IPS-18c (cell line): ENCODE results near the gene CLEC12A.

ENCODE experiments used
- H3K4me3 ChIP-seq: 2 replicates; pipeline ENCODE4 v1.7.0; 2013; ENCODE audit warnings: low read depth, mild to moderate bottlenecking, low read length, moderate library complexity; ENCODE audit not compliant: insufficient read depth
- H3K9me3 ChIP-seq: one replicate; pipeline ENCODE4 v1.6.1; 2013; ENCODE audit warnings: mild to moderate bottlenecking, low read length, moderate library complexity; ENCODE audit not compliant: control insufficient read depth, insufficient read depth

The CLEC12A gene

GRCh38 chr12:9971181-9971580 is at the start of gene CLEC12A:
Gene CLEC12A, plus strand, starts transcription at chr12:9971409. Its CDS starts 188 bp downstream, at chr12:9971597.
- Histone ChIP-seq H3K9me3 (no peaks in the 10 kb centered on the region), H3K4me3 (no peak within 1 kb of the TSS)

GRCh38 chr12:9922429-9922828 is 48.8 kb upstream of the CLEC12A start:
- H3K4me3 ChIP-seq, result no peak overlapping the region

GRCh38 chr12:9925705-9926393 is 45.4 kb upstream of the CLEC12A start:
- Histone ChIP-seq H3K9me3 (no peaks in the 10 kb centered on the region), H3K4me3 (no peak overlapping the region)

More at GRCh38 chr12:9922429-9922828, 48.8 kb upstream of the CLEC12A start:
- H3K9me3 ChIP-seq, result no peaks in the 10 kb centered on the region

GRCh38 chr12:9926876-9927275 is 44.3 kb upstream of the CLEC12A start:
- Histone ChIP-seq H3K4me3 (no peak overlapping the region), H3K9me3 (no peaks in the 10 kb centered on the region)

GRCh38 chr12:9928607-9929006 is 42.6 kb upstream of the CLEC12A start:
- H3K4me3 ChIP-seq, result no peak overlapping the region
- no peaks in the 10 kb centered on the region for H3K9me3 ChIP-seq

GRCh38 chr12:9931245-9931644 is 40.0 kb upstream of the CLEC12A start:
- Histone ChIP-seq H3K4me3 (no peak overlapping the region), H3K9me3 (no peaks in the 10 kb centered on the region)

- Histone ChIP-seq H3K9me3 (no peaks in the 10 kb centered on the region), H3K4me3 (no peak within 1 kb of the TSS)
Observed at GRCh38 chr12:9932270-9932669, 38.9 kb upstream of the CLEC12A start, which contains the start of gene CLEC2A. Gene CLEC2A, minus strand, starts transcription at chr12:9932370. Its CDS starts 41 bp downstream, at chr12:9932329.

GRCh38 chr12:9933958-9934357 is 37.3 kb upstream of the CLEC12A start:
- Histone ChIP-seq H3K4me3 (no peak overlapping the region), H3K9me3 (no peaks in the 10 kb centered on the region)

- Histone ChIP-seq H3K4me3 (no peak overlapping the region), H3K9me3 (no peaks in the 10 kb centered on the region)
Observed at GRCh38 chr12:9935026-9935425, 36.2 kb upstream of the CLEC12A start.

GRCh38 chr12:9936591-9936990 is 34.6 kb upstream of the CLEC12A start:
- no peak overlapping the region for H3K4me3 ChIP-seq
- no peaks in the 10 kb centered on the region for H3K9me3 ChIP-seq

GRCh38 chr12:9940375-9940774 is 30.8 kb upstream of the CLEC12A start:
- H3K4me3 ChIP-seq, result no peak overlapping the region
- H3K9me3 ChIP-seq, result no peaks in the 10 kb centered on the region

GRCh38 chr12:9941838-9942237 is 29.4 kb upstream of the CLEC12A start:
- Histone ChIP-seq H3K9me3 (no peaks in the 10 kb centered on the region), H3K4me3 (no peak overlapping the region)

GRCh38 chr12:9943240-9943639 is 28.0 kb upstream of the CLEC12A start:
- H3K4me3 ChIP-seq, result no peak overlapping the region

GRCh38 chr12:9944391-9944790 is 26.8 kb upstream of the CLEC12A start:
- Histone ChIP-seq H3K4me3 (no peak overlapping the region), H3K9me3 (no peaks in the 10 kb centered on the region)

More at GRCh38 chr12:9943240-9943639, 28.0 kb upstream of the CLEC12A start:
- H3K9me3 ChIP-seq, result no peaks in the 10 kb centered on the region

- H3K4me3 ChIP-seq, result no peak overlapping the region
- H3K9me3 ChIP-seq, result no peaks in the 10 kb centered on the region
Observed at GRCh38 chr12:9947674-9948073, 23.5 kb upstream of the CLEC12A start.

GRCh38 chr12:9948606-9949296 is 22.5 kb upstream of the CLEC12A start:
- Histone ChIP-seq H3K9me3 (no peaks in the 10 kb centered on the region), H3K4me3 (no peak overlapping the region)

- Histone ChIP-seq H3K9me3 (no peaks in the 10 kb centered on the region), H3K4me3 (no peak overlapping the region)
Observed at GRCh38 chr12:9951026-9951675, 20.1 kb upstream of the CLEC12A start.
